Panc1 (cell line): ENCODE results near the gene TGDS. TPM values are rescaled to one million over a fixed set of nuclear protein-coding genes. Genes with fewer than 3 reads are reported as not detected.

Experiments used
- ATAC-seq: fragments of 200-7000 bp; cut with Tn5 transposase; 2 replicates; pipeline ENCODE4 v1.9.1; 2020; ENCODE audit warnings: mild to moderate bottlenecking, moderate library complexity
- BruUV-seq: library from RNA; stranded (reverse); fragments of 400-500 nt; replicated peaks from 2 replicates; lab custom pipeline; 2021; lab: Mats Ljungman, UMichigan
- CTCF ChIA-PET: fragments of 300-600 bp; sonication (Branson Sonifier 250); formaldehyde crosslinking; loops from one replicate; lab custom pipeline; 2022; ENCODE audit warnings: antibody characterized with exemption; lab: Charles Lee
- POLR2A ChIA-PET: fragments of 300-600 bp; sonication (Branson Sonifier 250); formaldehyde crosslinking; loops from one replicate; lab custom pipeline; 2022; ENCODE audit warnings: antibody characterized with exemption; lab: Charles Lee
- DNase-seq: peaks from one replicate; pipeline ENCODE4 v3.0.0-alpha.2; 2010; ENCODE audit warnings: low read depth, low spot score
- H3K27ac ChIP-seq: 2 replicates; pipeline ENCODE4 v1.5.1; 2011; ENCODE audit warnings: mild to moderate bottlenecking, low read length, inconsistent platforms
- H3K27me3 ChIP-seq: fragments of 200-500 bp; sonication (Bioruptor generic); 2 replicates; pipeline ENCODE4 v1.6.0; 2014; ENCODE audit warnings: low read length, inconsistent platforms; ENCODE audit not compliant: control insufficient read depth, insufficient read depth
- H3K36me3 ChIP-seq: fragments of 200-500 bp; sonication (Bioruptor generic); 2 replicates; pipeline ENCODE4 v1.5.1; 2014; ENCODE audit warnings: inconsistent platforms, mild to moderate bottlenecking, low read length, moderate library complexity; ENCODE audit not compliant: control insufficient read depth, insufficient read depth
- H3K4me1 ChIP-seq: 2 replicates; pipeline ENCODE4 v1.5.1; 2011; ENCODE audit warnings: inconsistent platforms, mild to moderate bottlenecking, low read length, moderate library complexity; ENCODE audit not compliant: control insufficient read depth, insufficient read depth
- H3K4me3 ChIP-seq, 2 experiments: 2 replicates each; pipeline ENCODE4 v1.5.1; 2011 to 2012; ENCODE audit warnings: low read depth in 2 of 2, low read length in 2 of 2, mild to moderate bottlenecking in 2 of 2, inconsistent platforms in 1 of 2, moderate library complexity in 1 of 2
- H3K9me3 ChIP-seq: fragments of 200-500 bp; sonication (Bioruptor generic); 2 replicates; pipeline ENCODE4 v1.5.1; 2014; ENCODE audit warnings: low read depth, mild to moderate bottlenecking, inconsistent platforms, low read length, moderate library complexity; ENCODE audit not compliant: control insufficient read depth, insufficient read depth
- POLR2AphosphoS5 ChIP-seq: IDR thresholded peaks from 2 replicates; pipeline ENCODE4 v1.6.1; 2012; ENCODE audit warnings: mild to moderate bottlenecking, low read depth, low read length, moderate library complexity
- SIN3A ChIP-seq: IDR thresholded peaks from 2 replicates; pipeline ENCODE4 v1.6.1; 2012; ENCODE audit warnings: low read depth, mild to moderate bottlenecking, low read length, moderate library complexity, borderline replicate concordance; ENCODE audit not compliant: insufficient read depth
- TCF7L2 ChIP-seq: IDR thresholded peaks from 2 replicates; pipeline ENCODE4 v1.6.1; 2011; ENCODE audit warnings: mild to moderate bottlenecking, low read depth, low read length, inconsistent platforms
- in situ Hi-C: cut with HindIII; loops from 2 replicates; pipeline ENCODE4 v1.10.0; 2016; ENCODE audit warnings: low sequenced_read_pairs, low pct_unique_long_range_greater_than_20kb
- intact Hi-C: fragments of 100-400 bp; cut with micrococcal nuclease; formaldehyde crosslinking; loops from one replicate; pipeline ENCODE4 v1.10.0; 2022; ENCODE audit not compliant: unreplicated experiment
- total RNA-seq: library from RNA; stranded (reverse); gene quantifications from one replicate; pipeline ENCODE4 v1.2.1, GENCODE V29; 2021; ENCODE audit not compliant: unreplicated experiment
- TF ChIP-seq, protein P1 (sequence below): fragments of 450-650 bp; IDR thresholded peaks from 2 replicates; pipeline ENCODE4 v1.5.1; 2017; ENCODE audit warnings: mild to moderate bottlenecking
- TF ChIP-seq, protein P2 (sequence below), 2 experiments: IDR thresholded peaks; 2 replicates each; pipeline ENCODE4 v1.6.1; 2011 to 2012; ENCODE audit warnings: low read depth in 2 of 2, control low read depth in 1 of 2, low read length in 1 of 2, mild to moderate bottlenecking in 1 of 2, moderate library complexity in 1 of 2; ENCODE audit not compliant: insufficient read depth in 1 of 2

Gene TGDS
- total RNA-seq, 1 experiment from 2014 or later: 7.9 TPM

DNA sequence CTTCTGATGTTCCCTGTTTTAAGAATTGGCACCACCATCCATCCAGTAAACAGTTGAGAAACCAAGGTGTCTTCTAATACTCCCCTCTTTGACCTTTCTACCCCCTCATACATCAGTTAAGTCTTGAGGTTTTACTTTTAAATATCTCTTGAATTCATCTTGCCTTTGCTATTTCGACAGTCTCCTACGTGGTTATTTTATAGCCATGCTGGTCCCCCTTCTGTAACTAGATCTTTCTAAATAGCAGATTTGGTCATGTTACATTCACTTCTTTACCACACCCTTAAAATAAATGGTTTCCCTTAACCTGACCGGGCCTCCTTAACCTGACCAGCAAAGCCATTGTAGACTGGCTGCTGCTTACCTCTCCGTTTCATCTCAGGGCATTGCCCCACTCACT lies 11.1 kb upstream of the TGDS start:
- Histone ChIP-seq H3K27me3 (no peaks in the 10 kb centered on the region), H3K27ac (no peak overlapping the region), H3K4me1 (peaks cover 9% of the 10 kb centered on the region; the same call in 1 of the 2 replicates), H3K36me3 (peaks cover 34% of the 10 kb centered on the region), H3K9me3 (no peaks in the 10 kb centered on the region), H3K4me3 (no peak overlapping the region)
- in situ Hi-C loops: no loop called here
- no TSS peak for BruUV-seq
- ChIA-PET CTCF (no interaction called here), POLR2A (no interaction called here)
- DNase-seq: no peak
- intact Hi-C loops: no loop called here
- TF ChIP-seq POLR2AphosphoS5 (no peak), SIN3A (no peak), TCF7L2 (no peak)
- TF ChIP-seq, protein P1, sequence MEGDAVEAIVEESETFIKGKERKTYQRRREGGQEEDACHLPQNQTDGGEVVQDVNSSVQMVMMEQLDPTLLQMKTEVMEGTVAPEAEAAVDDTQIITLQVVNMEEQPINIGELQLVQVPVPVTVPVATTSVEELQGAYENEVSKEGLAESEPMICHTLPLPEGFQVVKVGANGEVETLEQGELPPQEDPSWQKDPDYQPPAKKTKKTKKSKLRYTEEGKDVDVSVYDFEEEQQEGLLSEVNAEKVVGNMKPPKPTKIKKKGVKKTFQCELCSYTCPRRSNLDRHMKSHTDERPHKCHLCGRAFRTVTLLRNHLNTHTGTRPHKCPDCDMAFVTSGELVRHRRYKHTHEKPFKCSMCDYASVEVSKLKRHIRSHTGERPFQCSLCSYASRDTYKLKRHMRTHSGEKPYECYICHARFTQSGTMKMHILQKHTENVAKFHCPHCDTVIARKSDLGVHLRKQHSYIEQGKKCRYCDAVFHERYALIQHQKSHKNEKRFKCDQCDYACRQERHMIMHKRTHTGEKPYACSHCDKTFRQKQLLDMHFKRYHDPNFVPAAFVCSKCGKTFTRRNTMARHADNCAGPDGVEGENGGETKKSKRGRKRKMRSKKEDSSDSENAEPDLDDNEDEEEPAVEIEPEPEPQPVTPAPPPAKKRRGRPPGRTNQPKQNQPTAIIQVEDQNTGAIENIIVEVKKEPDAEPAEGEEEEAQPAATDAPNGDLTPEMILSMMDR: no peak
- TF ChIP-seq, protein P2, sequence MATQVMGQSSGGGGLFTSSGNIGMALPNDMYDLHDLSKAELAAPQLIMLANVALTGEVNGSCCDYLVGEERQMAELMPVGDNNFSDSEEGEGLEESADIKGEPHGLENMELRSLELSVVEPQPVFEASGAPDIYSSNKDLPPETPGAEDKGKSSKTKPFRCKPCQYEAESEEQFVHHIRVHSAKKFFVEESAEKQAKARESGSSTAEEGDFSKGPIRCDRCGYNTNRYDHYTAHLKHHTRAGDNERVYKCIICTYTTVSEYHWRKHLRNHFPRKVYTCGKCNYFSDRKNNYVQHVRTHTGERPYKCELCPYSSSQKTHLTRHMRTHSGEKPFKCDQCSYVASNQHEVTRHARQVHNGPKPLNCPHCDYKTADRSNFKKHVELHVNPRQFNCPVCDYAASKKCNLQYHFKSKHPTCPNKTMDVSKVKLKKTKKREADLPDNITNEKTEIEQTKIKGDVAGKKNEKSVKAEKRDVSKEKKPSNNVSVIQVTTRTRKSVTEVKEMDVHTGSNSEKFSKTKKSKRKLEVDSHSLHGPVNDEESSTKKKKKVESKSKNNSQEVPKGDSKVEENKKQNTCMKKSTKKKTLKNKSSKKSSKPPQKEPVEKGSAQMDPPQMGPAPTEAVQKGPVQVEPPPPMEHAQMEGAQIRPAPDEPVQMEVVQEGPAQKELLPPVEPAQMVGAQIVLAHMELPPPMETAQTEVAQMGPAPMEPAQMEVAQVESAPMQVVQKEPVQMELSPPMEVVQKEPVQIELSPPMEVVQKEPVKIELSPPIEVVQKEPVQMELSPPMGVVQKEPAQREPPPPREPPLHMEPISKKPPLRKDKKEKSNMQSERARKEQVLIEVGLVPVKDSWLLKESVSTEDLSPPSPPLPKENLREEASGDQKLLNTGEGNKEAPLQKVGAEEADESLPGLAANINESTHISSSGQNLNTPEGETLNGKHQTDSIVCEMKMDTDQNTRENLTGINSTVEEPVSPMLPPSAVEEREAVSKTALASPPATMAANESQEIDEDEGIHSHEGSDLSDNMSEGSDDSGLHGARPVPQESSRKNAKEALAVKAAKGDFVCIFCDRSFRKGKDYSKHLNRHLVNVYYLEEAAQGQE (IDR thresholded peaks at IDR 0.05; ENCODE audit: insufficient read depth in 1 of 2, low read depth in 2 of 2, low read length in 1 of 2): no peak
- ATAC-seq: no peak

- peak overlapping the region; percentile 90 for H3K27ac ChIP-seq
- H3K9me3 ChIP-seq: no peaks in the 10 kb centered on the region
- ATAC-seq (no peak), DNase-seq (no peak)
- H3K4me3 ChIP-seq: peak overlapping the region; percentile 72 to 90
- H3K36me3 ChIP-seq: peaks cover 11% of the 10 kb centered on the region
- ChIA-PET POLR2A (interaction anchor here (0.7 kb wide), 1 partner anchor 62 kb away, joined by 16 read pairs; no protein-coding TSS in a partner anchor), CTCF (no interaction called here)
- H3K4me1 ChIP-seq: peaks cover 9% of the 10 kb centered on the region; the same call in 1 of the 2 replicates
- BruUV-seq: no TSS peak
- TF ChIP-seq, protein P1: no peak
- TF ChIP-seq SIN3A: no peak
- TF ChIP-seq POLR2AphosphoS5: no peak
- no peak for TF ChIP-seq TCF7L2
- TF ChIP-seq, protein P2 (IDR thresholded peaks at IDR 0.05; ENCODE audit: insufficient read depth in 1 of 2, low read depth in 2 of 2, low read length in 1 of 2): no peak
- in situ Hi-C loops (no loop called here), intact Hi-C loops (no loop called here)
- no peaks in the 10 kb centered on the region for H3K27me3 ChIP-seq
Observed at GRCh38 chr13:94602467-94602866, 6.5 kb upstream of the TGDS start.
